ENCODE data around the gene WNT16.
A peak's percentile ranks its signal among the peaks of the same experiment; 100 is the strongest.

WNT16 gene

DNA sequence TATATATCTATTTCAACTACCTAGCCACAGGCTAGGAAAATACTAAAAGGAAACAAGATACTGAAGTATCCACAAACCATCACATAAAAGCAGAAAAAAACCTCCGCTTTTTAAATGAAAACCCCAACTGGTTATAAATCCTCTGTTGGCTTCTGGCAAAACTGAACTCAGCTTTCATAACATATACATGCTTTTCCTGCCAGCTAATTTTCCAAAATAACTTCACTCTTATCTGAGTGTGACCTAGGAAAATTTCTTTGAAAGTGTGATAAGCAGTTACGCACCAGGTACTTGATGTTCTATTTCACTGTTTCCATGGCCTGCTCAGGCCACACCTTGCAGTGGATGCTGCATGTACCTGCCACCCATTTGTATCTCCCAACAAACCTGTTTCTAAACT lies 55.5 kb downstream of the WNT16 start:
- Histone ChIP-seq H3K27ac (ENCODE audit: low read length) (no peak overlapping the region), H3K27me3 (ENCODE audit: insufficient read depth, low read length, poor library complexity) (no peaks in the 10 kb centered on the region), H3K79me2 (ENCODE audit: insufficient read depth, low read length) (peaks cover 60% of the 10 kb centered on the region), H3K4me1 (ENCODE audit: insufficient read depth, low read length) (no peaks in the 10 kb centered on the region), H4K20me1 (ENCODE audit: insufficient read depth, low read length) (peaks cover 16% of the 10 kb centered on the region; the same call in 1 of the 2 replicates), H3K9me3 (ENCODE audit: insufficient read depth, low read length, severe bottlenecking) (no peaks in the 10 kb centered on the region), H2AFZ (ENCODE audit: low read depth, low read length) (no peak overlapping the region), H3K9ac (ENCODE audit: low read depth, low read length) (no peak overlapping the region), H3K4me3 (ENCODE audit: low read depth in 1 of 2, low read length in 2 of 2) (no peak overlapping the region), H3K4me2 (ENCODE audit: insufficient read depth, low read length) (no peak overlapping the region), H3K36me3 (ENCODE audit: insufficient read depth, low read length) (peaks cover 13% of the 10 kb centered on the region; the same call in 1 of the 2 replicates)
- no peak for DNase-seq
- no peak for ATAC-seq (ENCODE audit: insufficient read depth, low read depth)
- no peak for TF ChIP-seq EZH2 (IDR thresholded peaks at IDR 0.05; ENCODE audit: borderline replicate concordance, low read depth, low read length, severe bottlenecking)
- TF ChIP-seq, protein P1, sequence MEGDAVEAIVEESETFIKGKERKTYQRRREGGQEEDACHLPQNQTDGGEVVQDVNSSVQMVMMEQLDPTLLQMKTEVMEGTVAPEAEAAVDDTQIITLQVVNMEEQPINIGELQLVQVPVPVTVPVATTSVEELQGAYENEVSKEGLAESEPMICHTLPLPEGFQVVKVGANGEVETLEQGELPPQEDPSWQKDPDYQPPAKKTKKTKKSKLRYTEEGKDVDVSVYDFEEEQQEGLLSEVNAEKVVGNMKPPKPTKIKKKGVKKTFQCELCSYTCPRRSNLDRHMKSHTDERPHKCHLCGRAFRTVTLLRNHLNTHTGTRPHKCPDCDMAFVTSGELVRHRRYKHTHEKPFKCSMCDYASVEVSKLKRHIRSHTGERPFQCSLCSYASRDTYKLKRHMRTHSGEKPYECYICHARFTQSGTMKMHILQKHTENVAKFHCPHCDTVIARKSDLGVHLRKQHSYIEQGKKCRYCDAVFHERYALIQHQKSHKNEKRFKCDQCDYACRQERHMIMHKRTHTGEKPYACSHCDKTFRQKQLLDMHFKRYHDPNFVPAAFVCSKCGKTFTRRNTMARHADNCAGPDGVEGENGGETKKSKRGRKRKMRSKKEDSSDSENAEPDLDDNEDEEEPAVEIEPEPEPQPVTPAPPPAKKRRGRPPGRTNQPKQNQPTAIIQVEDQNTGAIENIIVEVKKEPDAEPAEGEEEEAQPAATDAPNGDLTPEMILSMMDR (IDR thresholded peaks at IDR 0.05; ENCODE audit: borderline replicate concordance, extremely low read depth, low read length, poor library complexity, severe bottlenecking), result no peak

DNA sequence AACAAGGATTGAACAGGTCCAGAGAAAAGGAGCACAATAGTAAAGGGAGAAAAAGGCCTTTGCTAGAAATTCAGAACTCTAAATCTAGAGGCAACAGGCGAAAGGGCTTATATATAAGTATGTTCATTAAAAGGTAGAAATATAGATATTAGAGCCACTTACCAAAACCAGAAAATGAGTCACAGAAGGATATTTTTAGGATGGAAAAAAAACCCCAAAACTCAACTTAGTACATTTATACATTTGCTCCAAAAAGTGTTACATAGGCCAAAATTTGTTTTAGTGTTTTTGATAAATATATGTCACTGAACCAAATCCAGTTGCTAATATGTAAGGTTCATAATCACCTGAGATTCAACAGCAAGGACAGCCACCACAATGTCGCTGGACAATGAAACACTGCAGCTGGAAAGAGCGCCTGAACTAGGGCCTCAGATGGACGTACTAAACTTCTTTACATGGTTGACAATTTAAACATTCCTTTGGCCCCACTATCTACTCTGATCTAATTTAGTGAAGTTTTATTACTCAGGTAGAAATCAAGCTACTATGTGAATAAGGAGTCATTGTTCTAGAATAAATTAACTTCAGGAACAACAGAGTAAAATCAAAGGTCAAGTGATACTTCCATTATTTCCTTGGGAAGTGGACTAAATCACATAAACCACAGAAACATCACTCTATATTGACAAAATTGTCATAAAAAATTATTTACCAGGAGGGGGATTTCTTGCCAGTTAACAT lies 56.4 kb downstream of the WNT16 start:
- Histone ChIP-seq H3K27ac (ENCODE audit: low read length) (no peak overlapping the region), H3K36me3 (ENCODE audit: insufficient read depth, low read length) (peaks cover 9% of the 10 kb centered on the region; the same call in 1 of the 2 replicates), H3K4me3 (ENCODE audit: low read depth in 1 of 2, low read length in 2 of 2) (no peak overlapping the region), H4K20me1 (ENCODE audit: insufficient read depth, low read length) (peaks cover 21% of the 10 kb centered on the region; the same call in 1 of the 2 replicates), H3K79me2 (ENCODE audit: insufficient read depth, low read length) (peaks cover 69% of the 10 kb centered on the region), H3K9ac (ENCODE audit: low read depth, low read length) (no peak overlapping the region), H2AFZ (ENCODE audit: low read depth, low read length) (no peak overlapping the region), H3K4me1 (ENCODE audit: insufficient read depth, low read length) (no peaks in the 10 kb centered on the region), H3K4me2 (ENCODE audit: insufficient read depth, low read length) (no peak overlapping the region), H3K9me3 (ENCODE audit: insufficient read depth, low read length, severe bottlenecking) (no peaks in the 10 kb centered on the region), H3K27me3 (ENCODE audit: insufficient read depth, low read length, poor library complexity) (no peaks in the 10 kb centered on the region)
- ATAC-seq (ENCODE audit: insufficient read depth, low read depth), result no peak
- TF ChIP-seq, protein P1 (IDR thresholded peaks at IDR 0.05; ENCODE audit: borderline replicate concordance, extremely low read depth, low read length, poor library complexity, severe bottlenecking), result no peak
- TF ChIP-seq EZH2 (IDR thresholded peaks at IDR 0.05; ENCODE audit: borderline replicate concordance, low read depth, low read length, severe bottlenecking), result no peak
- DNase-seq, result no peak

DNA sequence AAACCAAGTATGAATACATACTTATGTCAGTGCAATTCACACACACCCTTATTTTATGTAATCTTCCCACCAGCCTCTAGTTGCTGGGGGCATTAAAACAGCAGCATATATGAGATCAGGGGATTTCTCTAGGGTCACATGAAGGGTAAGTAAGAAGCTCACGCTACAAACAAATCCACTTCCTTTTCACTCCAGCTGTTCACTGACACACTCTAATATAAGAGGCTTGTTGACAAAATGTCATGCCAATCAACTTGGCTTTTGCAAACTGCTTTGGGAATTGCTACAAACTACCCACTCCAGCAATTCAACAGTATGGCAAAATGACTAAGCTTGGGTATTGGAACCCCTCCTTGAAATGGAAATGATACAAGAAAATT lies 57.0 kb downstream of the WNT16 start:
- H3K79me2 ChIP-seq (ENCODE audit: insufficient read depth, low read length), result peaks cover 73% of the 10 kb centered on the region
- TF ChIP-seq, protein P1 (IDR thresholded peaks at IDR 0.05; ENCODE audit: borderline replicate concordance, extremely low read depth, low read length, poor library complexity, severe bottlenecking), result no peak
- no peak for TF ChIP-seq EZH2 (IDR thresholded peaks at IDR 0.05; ENCODE audit: borderline replicate concordance, low read depth, low read length, severe bottlenecking)
- peaks cover 7% of the 10 kb centered on the region; the same call in 1 of the 2 replicates for H3K36me3 ChIP-seq (ENCODE audit: insufficient read depth, low read length)
- no peaks in the 10 kb centered on the region for H3K4me1 ChIP-seq (ENCODE audit: insufficient read depth, low read length)
- no peak overlapping the region for H3K4me2 ChIP-seq (ENCODE audit: insufficient read depth, low read length)
- no peak overlapping the region for H3K4me3 ChIP-seq (ENCODE audit: low read depth in 1 of 2, low read length in 2 of 2)
- H3K27me3 ChIP-seq (ENCODE audit: insufficient read depth, low read length, poor library complexity), result no peaks in the 10 kb centered on the region
- no peak overlapping the region for H3K9ac ChIP-seq (ENCODE audit: low read depth, low read length)
- peaks cover 21% of the 10 kb centered on the region; the same call in 1 of the 2 replicates for H4K20me1 ChIP-seq (ENCODE audit: insufficient read depth, low read length)
- no peaks in the 10 kb centered on the region for H3K9me3 ChIP-seq (ENCODE audit: insufficient read depth, low read length, severe bottlenecking)
- DNase-seq (no peak), ATAC-seq (ENCODE audit: insufficient read depth, low read depth) (peak; percentile 72)
- H3K27ac ChIP-seq (ENCODE audit: low read length), result no peak overlapping the region
- H2AFZ ChIP-seq (ENCODE audit: low read depth, low read length), result no peak overlapping the region

Data from DND-41 (cell line).